HepG2 (cell line): ENCODE data around the gene SMO. TPM values are rescaled to one million over a fixed set of nuclear protein-coding genes. Genes with fewer than 3 reads are reported as not detected.

Experiments used
- ATAC-seq: fragments of 200-7000 bp; cut with Tn5 transposase; 3 replicates; pipeline ENCODE4 v1.9.1; 2020; ENCODE audit warnings: mild to moderate bottlenecking, moderate library complexity
- BruUV-seq: library from RNA; stranded (reverse); fragments of 400-500 nt; replicated peaks from 2 replicates; lab custom pipeline; 2021; lab: Mats Ljungman, UMichigan
- CTCF ChIA-PET: fragments of 300-600 bp; formaldehyde crosslinking; extraction: SDS; loops from one replicate; lab custom pipeline; 2021; ENCODE audit warnings: low total read pairs, inconsistent platforms, low intra/inter-chr PET ratio; lab: Yijun Ruan, JAX
- POLR2A ChIA-PET: fragments of 350-600 bp; sonication (Branson Sonifier 250); formaldehyde crosslinking; loops from one replicate; lab custom pipeline; 2020; ENCODE audit warnings: antibody characterized with exemption, inconsistent platforms; lab: Yijun Ruan, JAX
- DNase-seq: peaks from one replicate; pipeline ENCODE4 v3.0.0-alpha.2; 2015; ENCODE audit warnings: low spot score
- FAIRE-seq: peaks from 3 replicates; lab custom pipeline; 2011; peaks lifted over from hg19 to GRCh38; lab: Jason Lieb, UNC
- H2AFZ ChIP-seq: one replicate; pipeline ENCODE4 v1.6.1; 2011; ENCODE audit warnings: low read length, inconsistent platforms
- H3K27ac ChIP-seq: fragments of 300-600 bp; 3 replicates; pipeline ENCODE4 v1.8.0; 2011; ENCODE audit warnings: mixed run types, mild to moderate bottlenecking, mixed read lengths, low read length, inconsistent platforms; ENCODE audit not compliant: insufficient read depth; ENCODE audit errors: extremely low read length
- H3K27me3 ChIP-seq, 2 experiments: fragments of 200-600 bp in 1 of 2; 2 replicates in 1 of 2; 3 replicates in 1 of 2; pipeline versions ENCODE4 v1.6.0 to v1.8.0; 2011; ENCODE audit warnings: low read length in 2 of 2, mild to moderate bottlenecking in 2 of 2, moderate library complexity in 2 of 2, inconsistent platforms in 1 of 2; ENCODE audit not compliant: insufficient read depth in 2 of 2, control insufficient read depth in 1 of 2
- H3K36me3 ChIP-seq, 2 experiments: fragments of 200-600 bp in 1 of 2; replicated peaks in 1 of 2; 2 replicates in 1 of 2; 3 replicates in 1 of 2; pipeline versions ENCODE4 v1.5.1 to v1.8.0; 2011; ENCODE audit warnings: low read length in 2 of 2, inconsistent platforms in 1 of 2; ENCODE audit not compliant: insufficient read depth in 2 of 2, control insufficient read depth in 1 of 2
- H3K4me1 ChIP-seq: 2 replicates; pipeline ENCODE4 v1.5.1; 2012; ENCODE audit warnings: low read length, inconsistent platforms; ENCODE audit not compliant: insufficient read depth
- H3K4me2 ChIP-seq: 2 replicates; pipeline ENCODE4 v1.6.0; 2011; ENCODE audit warnings: low read depth, low read length, inconsistent platforms
- H3K4me3 ChIP-seq, 3 experiments: fragments of 200-600 bp in 1 of 3; sonication (generic), shearing (Covaris generic) in 1 of 3; replicated peaks in 1 of 3; 2 replicates each; pipeline ENCODE4 v1.5.1; 2011 to 2016; ENCODE audit warnings: low read length in 3 of 3, inconsistent platforms in 2 of 3, low read depth in 2 of 3, mild to moderate bottlenecking in 2 of 3, control low read depth in 1 of 3, mixed read lengths in 1 of 3; ENCODE audit not compliant: insufficient read depth in 1 of 3
- H3K79me2 ChIP-seq: one replicate; pipeline ENCODE4 v1.6.1; 2011; ENCODE audit warnings: low read length, inconsistent platforms; ENCODE audit not compliant: insufficient read depth
- H3K9ac ChIP-seq: 2 replicates; pipeline ENCODE4 v1.6.0; 2011; ENCODE audit warnings: mild to moderate bottlenecking, low read depth, low read length, inconsistent platforms; ENCODE audit not compliant: insufficient read depth
- H3K9me3 ChIP-seq: 2 replicates; pipeline ENCODE4 v1.5.1; 2012; ENCODE audit warnings: mild to moderate bottlenecking, low read length
- H4K20me1 ChIP-seq: 2 replicates; pipeline ENCODE4 v1.6.0; 2011; ENCODE audit warnings: inconsistent platforms, mild to moderate bottlenecking, low read length, moderate library complexity; ENCODE audit not compliant: insufficient read depth
- CSRNP1 ChIP-seq: sonication (generic); formaldehyde crosslinking; IDR thresholded peaks from 2 replicates; pipeline ENCODE4 v1.8.1; 2023; ENCODE audit warnings: mild to moderate bottlenecking, missing genetic modification reagents
- DNMT3B ChIP-seq: conservative IDR thresholded peaks from 2 replicates; pipeline ENCODE4 v1.6.1; 2016; ENCODE audit warnings: missing biosample characterization, control low read depth
- FOXK1 ChIP-seq: sonication (generic); formaldehyde crosslinking; IDR thresholded peaks from 2 replicates; pipeline ENCODE4 v1.4.0; 2020; ENCODE audit warnings: low read depth, missing genetic modification reagents, borderline replicate concordance
- KDM5B ChIP-seq: sonication (generic); formaldehyde crosslinking; IDR thresholded peaks from 2 replicates; pipeline ENCODE4 v1.4.0; 2020; ENCODE audit warnings: missing genetic modification reagents, mild to moderate bottlenecking, borderline replicate concordance
- NR2F1 ChIP-seq, 2 experiments: fragments of 450-650 bp in 1 of 2; formaldehyde crosslinking in 1 of 2; IDR thresholded peaks; 2 replicates each; pipeline versions ENCODE4 v1.5.0 to v1.6.1; 2016 to 2020; ENCODE audit warnings: mild to moderate bottlenecking in 1 of 2, missing compliant biosample characterization in 1 of 2, missing genetic modification reagents in 1 of 2, moderate library complexity in 1 of 2
- ONECUT2 ChIP-seq: sonication (generic); formaldehyde crosslinking; IDR thresholded peaks from 2 replicates; pipeline ENCODE4 v1.4.0; 2020; ENCODE audit warnings: missing genetic modification reagents
- PCBP1 ChIP-seq: fragments of 200-400 bp; formaldehyde crosslinking; IDR thresholded peaks from 2 replicates; pipeline ENCODE4 v1.6.1; 2017; ENCODE audit warnings: mild to moderate bottlenecking, low read depth, low read length, borderline replicate concordance
- RARA ChIP-seq: IDR thresholded peaks from 2 replicates; pipeline ENCODE4 v1.6.1; 2016; ENCODE audit warnings: missing genetic modification reagents, missing compliant biosample characterization
- SALL2 ChIP-seq: sonication (generic); formaldehyde crosslinking; IDR thresholded peaks from 2 replicates; pipeline ENCODE4 v1.8.1; 2023; ENCODE audit warnings: mild to moderate bottlenecking, missing genetic modification reagents, inconsistent platforms
- SMYD3 ChIP-seq: sonication (generic); formaldehyde crosslinking; IDR thresholded peaks from 2 replicates; pipeline ENCODE4 v1.8.1; 2023; ENCODE audit warnings: mild to moderate bottlenecking, missing genetic modification reagents
- ZBTB33 ChIP-seq: sonication (generic); formaldehyde crosslinking; IDR thresholded peaks from 2 replicates; pipeline ENCODE4 v1.4.0; 2020; ENCODE audit warnings: missing genetic modification reagents
- ZBTB7A ChIP-seq: sonication (generic); formaldehyde crosslinking; IDR thresholded peaks from 2 replicates; pipeline ENCODE4 v1.8.0; 2022; ENCODE audit warnings: mild to moderate bottlenecking, missing genetic modification reagents
- ZHX2 ChIP-seq, 2 experiments: sonication (generic) in 1 of 2; formaldehyde crosslinking in 1 of 2; IDR thresholded peaks; 2 replicates each; pipeline versions ENCODE4 v1.6.1 to v1.9.0; 2014 to 2022; ENCODE audit warnings: antibody characterized with exemption in 1 of 2, borderline replicate concordance in 1 of 2, inconsistent platforms in 1 of 2, low read depth in 1 of 2, missing genetic modification reagents in 1 of 2
- ZNF232 ChIP-seq: sonication (generic); formaldehyde crosslinking; IDR thresholded peaks from 2 replicates; pipeline ENCODE4 v1.4.0; 2020; ENCODE audit warnings: missing genetic modification reagents, borderline replicate concordance
- ZZZ3 ChIP-seq: sonication (generic); formaldehyde crosslinking; IDR thresholded peaks from 2 replicates; pipeline ENCODE4 v1.4.0; 2020; ENCODE audit warnings: missing genetic modification reagents, mild to moderate bottlenecking, borderline replicate concordance
- WGBS: methylation state at CpG from one replicate; pipeline ENCODE4 v1.1.6; 2017; ENCODE audit warnings: low lambda C conversion rate; 5-methylcytosine and 5-hydroxymethylcytosine counted together
- in situ Hi-C: cut with HindIII; loops from 2 replicates; pipeline ENCODE4 v1.10.0; 2017; ENCODE audit warnings: low pct_unique_long_range_greater_than_20kb; ENCODE audit not compliant: extremely low pct_ligation_motif_present
- intact Hi-C: fragments of 100-400 bp; cut with micrococcal nuclease; formaldehyde crosslinking; loops from one replicate; pipeline ENCODE4 v1.10.0; 2022; ENCODE audit not compliant: unreplicated experiment
- polyA plus RNA-seq, 8 experiments: library from polyadenylated mRNA; depleted of rRNA in 3 of 8; stranded (reverse) in 7 of 8; unstranded in 1 of 8; fragments of >200 nt; fragmentation: Illumina TruSeq in 4 of 8; extraction: Trizol in 4 of 8; gene quantifications; 2 replicates each; pipeline versions ENCODE4 v1.2.1 to v1.2.3, GENCODE V29; 2011 to 2016; ENCODE audit warnings: low read depth in 4 of 8, missing spikeins in 1 of 8, mixed read lengths in 1 of 8; ENCODE audit not compliant: insufficient read depth in 1 of 8
- total RNA-seq, 5 experiments: library from RNA; depleted of rRNA; stranded (reverse); fragments of >200 nt; fragmentation: Illumina TruSeq; extraction: Trizol; gene quantifications; 2 replicates each; pipeline ENCODE4 v1.2.3, GENCODE V29; 2016; ENCODE audit warnings: low read depth in 1 of 5

SMO gene
- total and polyA plus RNA-seq, 2 of the 13 experiments (the other 11 are each of a cell fraction or from before 2014, with no cell fraction given) = 23.8 to 32.3 TPM

DNA sequence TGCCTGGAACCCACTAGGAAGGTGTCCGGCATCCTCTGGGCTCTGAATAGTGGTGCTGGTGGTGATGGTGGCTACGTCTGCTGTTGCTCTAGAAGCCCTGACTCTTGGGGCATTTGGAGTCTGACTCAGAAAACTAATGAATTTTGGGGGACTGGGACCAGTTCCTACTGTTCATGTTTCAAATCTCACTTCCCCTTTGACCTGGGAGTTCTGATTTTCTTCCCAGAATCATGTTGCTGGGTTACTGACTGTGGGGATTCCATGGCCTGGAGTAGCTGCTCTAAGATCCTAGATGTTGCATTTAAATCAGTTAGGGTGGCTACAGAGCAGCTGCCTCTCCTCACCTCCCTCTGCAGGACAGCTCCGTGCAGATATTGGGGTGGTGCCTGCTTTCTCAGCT lies 40.7 kb upstream of the SMO start:
- CTCF ChIA-PET = no interaction called here
- Histone ChIP-seq H3K9ac (no peak overlapping the region), H3K9me3 (no peaks in the 10 kb centered on the region), H3K27ac (no peak overlapping the region)
- in situ Hi-C loops = no loop called here
- no TSS peak for BruUV-seq
- FAIRE-seq = no peak
- TF ChIP-seq ZZZ3 (CRISPR knock-in tag) (no peak), SALL2 (CRISPR knock-in tag) (no peak), ZHX2 (IDR thresholded peaks at IDR 0.05; ENCODE audit: low read depth) (no peak), ZHX2 (CRISPR knock-in tag; IDR thresholded peaks at IDR 0.05; ENCODE audit: borderline replicate concordance) (no peak), FOXK1 (CRISPR knock-in tag) (no peak), ZBTB7A (CRISPR knock-in tag) (no peak), SMYD3 (CRISPR knock-in tag) (no peak), ZNF232 (CRISPR knock-in tag) (no peak), NR2F1 (CRISPR knock-in tag; IDR thresholded peaks at IDR 0.05) (no peak), PCBP1 (no peak), KDM5B (no peak), DNMT3B (no peak), ZBTB33 (CRISPR knock-in tag) (no peak), ONECUT2 (CRISPR knock-in tag) (no peak), RARA (CRISPR knock-in tag) (no peak), CSRNP1 (CRISPR knock-in tag) (no peak)
- TF ChIP-seq, all 625 proteins: peak for 0
- Histone ChIP-seq H4K20me1 (no peaks in the 10 kb centered on the region), H3K36me3 (no peaks in the 10 kb centered on the region), H3K79me2 (no peaks in the 10 kb centered on the region), H3K4me3 (no peak overlapping the region), H3K4me1 (peaks cover 35% of the 10 kb centered on the region), H2AFZ (no peak overlapping the region), H3K27me3 (peaks cover 0 to 11% of the 10 kb centered on the region in 2 experiments; a peak in 2 of 5 replicates), H3K4me2 (no peak overlapping the region)
- ATAC-seq = no peak
- POLR2A ChIA-PET = no interaction called here
- intact Hi-C loops = no loop called here
- no peak for DNase-seq
- WGBS = 75% methylated on average over 2 of the region's 3 CpGs
